GM10266 (cell line): Measurements from ENCODE around the gene SLC66A1.

Experiments used
- DNase-seq: peaks from one replicate; pipeline ENCODE4 v3.0.0; 2012; ENCODE audit errors: extremely low spot score
- CTCF ChIP-seq: IDR thresholded peaks from 2 replicates; pipeline ENCODE4 v1.5.1; 2012; ENCODE audit warnings: mild to moderate bottlenecking, low read depth; ENCODE audit not compliant: control insufficient read depth, insufficient read depth; ENCODE audit errors: missing control alignments

SLC66A1 gene

DNA sequence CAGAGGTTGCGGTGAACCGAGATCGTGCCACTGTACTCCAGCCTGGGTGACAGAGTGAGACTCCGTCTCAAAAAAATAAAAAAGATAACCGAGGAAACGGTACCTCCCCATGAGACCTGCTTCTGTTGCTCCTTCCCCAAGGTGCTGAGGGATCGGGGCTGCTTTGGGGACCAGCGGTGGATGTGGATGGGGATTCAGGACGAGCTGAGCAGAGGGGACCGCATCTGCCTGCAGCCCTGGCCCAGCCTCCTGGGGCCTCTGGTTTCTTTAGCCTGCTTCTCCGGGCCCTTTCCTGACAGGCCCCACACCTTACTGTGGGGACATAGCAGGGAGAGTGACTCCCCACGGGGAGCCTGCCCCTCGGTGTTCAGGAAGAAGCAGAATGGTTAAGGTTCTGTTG is 17.1 kb downstream of the SLC66A1 start:
- no peak for TF ChIP-seq CTCF
- no peak for DNase-seq

DNA sequence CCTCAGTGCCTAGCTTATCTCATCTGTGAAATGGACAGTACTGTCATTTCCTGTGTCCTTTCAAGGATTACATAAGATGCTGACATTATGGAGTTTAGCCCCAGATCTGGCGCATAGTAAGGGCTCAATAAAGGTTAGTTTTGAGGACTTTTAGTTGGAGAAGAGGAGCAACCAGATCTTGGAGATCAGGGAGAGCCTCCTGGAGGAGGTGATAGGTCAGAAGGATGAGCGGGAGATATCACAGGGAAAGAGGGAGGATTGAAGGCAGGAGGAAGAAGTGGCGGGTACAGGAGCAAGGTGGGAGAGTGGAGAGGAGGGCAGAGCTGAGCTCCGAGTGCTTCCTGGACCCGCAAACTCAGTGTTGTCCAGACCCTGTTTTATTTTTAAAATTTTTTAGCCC is 17.5 kb downstream of the SLC66A1 start:
- TF ChIP-seq CTCF, result no peak
- DNase-seq, result no peak

- TF ChIP-seq CTCF, result no peak
These were observed 18.5 kb downstream of the SLC66A1 start for GRCh38 chr1:19330449-19331135.

DNA sequence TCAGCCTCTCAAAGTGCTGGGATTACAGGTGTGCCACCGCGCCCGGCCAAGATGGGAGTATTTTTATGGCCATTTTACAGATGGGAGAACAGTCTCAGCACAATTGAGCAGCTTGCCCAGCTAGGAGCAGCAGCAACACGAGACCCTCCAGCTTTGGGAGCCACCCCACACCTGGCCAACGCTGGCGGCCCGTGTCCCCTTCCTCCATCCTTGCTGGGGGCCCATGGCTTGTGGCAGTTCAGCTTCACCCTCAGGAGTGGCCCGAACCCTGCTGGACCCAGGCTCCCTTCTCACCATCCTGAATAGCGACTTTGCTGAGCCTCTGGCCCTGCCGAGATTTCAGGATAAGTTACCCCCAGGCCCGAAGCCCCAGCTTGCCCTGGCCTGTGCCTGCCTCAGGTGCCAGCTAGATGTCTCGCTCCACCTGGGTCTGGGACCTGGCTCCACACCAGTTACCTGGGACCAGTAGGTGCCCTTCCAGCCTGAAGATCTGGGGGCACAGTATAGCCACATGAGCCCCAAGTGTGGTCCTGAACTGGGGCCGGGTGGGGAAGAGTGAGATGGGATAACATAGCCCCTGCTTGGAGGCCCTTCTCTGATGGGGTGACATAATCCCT is 19.2 kb downstream of the SLC66A1 start:
- no peak for TF ChIP-seq CTCF
- no peak for DNase-seq

More at GRCh38 chr1:19330449-19331135, 18.5 kb downstream of the SLC66A1 start:
- no peak for DNase-seq

DNA sequence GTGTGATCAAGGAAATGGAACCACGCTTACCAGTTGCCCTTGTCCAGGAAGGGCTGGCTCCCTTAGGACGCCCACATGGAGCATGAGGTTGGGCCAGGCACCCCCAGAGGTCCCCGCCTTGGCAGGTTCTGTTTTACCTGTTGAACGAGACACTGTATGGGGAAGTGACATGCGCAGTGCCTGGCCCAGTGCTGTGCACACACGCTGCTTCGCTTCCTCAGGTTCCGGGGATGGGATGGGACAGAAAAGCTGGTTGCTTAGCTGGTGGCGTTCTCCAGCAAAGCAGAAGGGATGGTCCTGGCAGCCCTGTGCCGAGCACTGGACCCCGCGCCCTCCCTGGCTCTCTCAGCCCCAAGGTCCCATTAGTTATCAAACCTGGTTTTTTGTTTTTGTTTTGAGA is 20.7 kb downstream of the SLC66A1 start:
- no peak for TF ChIP-seq CTCF
- DNase-seq, result no peak

DNA sequence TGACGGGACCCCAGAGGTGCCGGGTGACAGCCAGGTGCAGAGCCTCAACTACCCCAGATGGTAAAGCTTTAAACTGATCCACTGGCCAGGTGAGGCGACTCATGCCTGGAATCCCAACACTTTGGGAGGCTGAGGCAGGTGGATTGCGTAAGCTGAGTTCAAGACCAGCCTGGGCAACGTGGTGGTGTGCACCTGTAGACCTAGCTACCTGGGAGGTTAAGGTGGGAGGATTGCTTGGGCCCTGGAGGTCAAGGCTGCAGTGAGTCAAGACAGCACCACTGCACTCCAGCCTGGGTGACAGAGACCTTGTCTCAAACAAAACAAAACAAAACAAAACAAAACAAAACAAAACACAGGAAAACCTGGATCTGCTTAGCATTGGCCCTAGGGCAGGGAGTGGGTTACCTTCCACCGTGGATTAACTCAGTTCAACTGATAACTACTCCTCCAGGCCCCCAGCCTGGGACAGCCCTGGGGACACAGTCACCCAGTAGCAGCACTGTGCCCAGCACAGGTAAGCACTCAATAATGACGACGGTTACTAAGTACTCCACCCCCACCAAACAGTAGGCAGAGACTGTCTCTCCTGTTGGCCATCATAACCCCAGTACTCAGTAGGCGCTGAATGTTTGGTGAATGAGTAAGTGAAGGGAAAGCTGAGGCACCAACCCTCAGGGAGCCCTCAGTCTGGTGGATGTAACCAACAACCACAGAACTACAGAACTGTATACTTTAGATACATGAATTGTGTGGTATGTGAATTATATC is 21.6 kb downstream of the SLC66A1 start:
- no peak for DNase-seq

More for the DNA sequence above, 21.6 kb downstream of the SLC66A1 start:
- no peak for TF ChIP-seq CTCF
